Measurements from ENCODE around the gene CALML3.

Gene CALML3

GRCh38 chr10:5570979-5571810, 46.4 kb downstream of the CALML3 start:
- DNase-seq (ENCODE audit: low spot score): no peak

- DNase-seq (ENCODE audit: low spot score): no peak
Measured at GRCh38 chr10:5571826-5572225, 47.1 kb downstream of the CALML3 start.

GRCh38 chr10:5573319-5573950, 48.7 kb downstream of the CALML3 start:
- no peak for DNase-seq (ENCODE audit: low spot score)

GRCh38 chr10:5573968-5574641, 49.3 kb downstream of the CALML3 start:
- DNase-seq (ENCODE audit: low spot score): no peak

GRCh38 chr10:5574642-5575131, 49.9 kb downstream of the CALML3 start:
- no peak for DNase-seq (ENCODE audit: low spot score)

- no peak for DNase-seq (ENCODE audit: low spot score)
Measured at GRCh38 chr10:5575144-5575481, 50.4 kb downstream of the CALML3 start.

- no peak for DNase-seq (ENCODE audit: low spot score)
Measured at GRCh38 chr10:5575482-5576153, 50.9 kb downstream of the CALML3 start.

- DNase-seq (ENCODE audit: low spot score): no peak
Measured at GRCh38 chr10:5576154-5576748, 51.5 kb downstream of the CALML3 start.
